GM21447 (cell line): Measurements from ENCODE around the gene NUBP2.
"Not testable (repeated sequence)": the region's sequence is repeated elsewhere in the genome, so short reads cannot be mapped to it uniquely, and the experiment has no call there.

ENCODE experiments used
- ATAC-seq: cut with Tn5 transposase; IDR thresholded peaks from one replicate; pipeline ENCODE4 v1.9.1; 2021; ENCODE audit not compliant: unreplicated experiment

Gene NUBP2

GRCh38 chr16:1794908-1795666 lies 12.3 kb downstream of the NUBP2 start:
- no peak for ATAC-seq

GRCh38 chr16:1799263-1799662 lies 16.5 kb downstream of the NUBP2 start:
- not testable (repeated sequence) for ATAC-seq

GRCh38 chr16:1800701-1801100 lies 17.9 kb downstream of the NUBP2 start:
- ATAC-seq, result no peak

- no peak for ATAC-seq
These were observed 24.9 kb downstream of the NUBP2 start for GRCh38 chr16:1807626-1808025.

- no peak for ATAC-seq
These were observed 25.9 kb downstream of the NUBP2 start for GRCh38 chr16:1808691-1809090.

GRCh38 chr16:1809281-1809801 lies 26.6 kb downstream of the NUBP2 start:
- no peak for ATAC-seq

GRCh38 chr16:1810106-1810505 lies 27.3 kb downstream of the NUBP2 start:
- ATAC-seq, result no peak

- ATAC-seq, result no peak
These were observed 27.8 kb downstream of the NUBP2 start for GRCh38 chr16:1810536-1810935.

GRCh38 chr16:1812732-1813163 lies 30.0 kb downstream of the NUBP2 start:
- ATAC-seq, result no peak

GRCh38 chr16:1815461-1815860 lies 32.7 kb downstream of the NUBP2 start:
- no peak for ATAC-seq

GRCh38 chr16:1816396-1817275 lies 33.9 kb downstream of the NUBP2 start:
- no peak for ATAC-seq

GRCh38 chr16:1817276-1817589 lies 34.5 kb downstream of the NUBP2 start:
- ATAC-seq, result no peak

GRCh38 chr16:1817716-1818115 lies 35.0 kb downstream of the NUBP2 start:
- no peak for ATAC-seq

- ATAC-seq, result no peak
These were observed 35.6 kb downstream of the NUBP2 start for GRCh38 chr16:1818204-1818872.

GRCh38 chr16:1818873-1819525 lies 36.2 kb downstream of the NUBP2 start:
- no peak for ATAC-seq

- no peak for ATAC-seq
These were observed 36.9 kb downstream of the NUBP2 start for GRCh38 chr16:1819611-1820010.

- ATAC-seq, result no peak
These were observed 37.6 kb downstream of the NUBP2 start for GRCh38 chr16:1820096-1820945.

GRCh38 chr16:1820946-1821290 lies 38.2 kb downstream of the NUBP2 start:
- ATAC-seq, result no peak

- ATAC-seq, result no peak
These were observed 39.3 kb downstream of the NUBP2 start for GRCh38 chr16:1821861-1822611.
